Colonic mucosa (tissue), 4 donors: Measurements from ENCODE around the gene PATJ. TPM values are rescaled to one million over a fixed set of nuclear protein-coding genes. Genes with fewer than 3 reads are reported as not detected.

Source experiments
- DNase-seq: peaks from one replicate; pipeline ENCODE4 v3.0.0-alpha.2; 2020
- H3K27ac ChIP-seq: fragments of 200-600 bp; one replicate; pipeline ENCODE4 v1.8.0; 2021
- H3K27me3 ChIP-seq: fragments of 200-600 bp; one replicate; pipeline ENCODE4 v1.8.0; 2021
- H3K36me3 ChIP-seq: fragments of 200-600 bp; one replicate; pipeline ENCODE4 v1.8.0; 2021
- H3K4me1 ChIP-seq: fragments of 200-600 bp; one replicate; pipeline ENCODE4 v1.8.0; 2021; ENCODE audit warnings: mild to moderate bottlenecking
- H3K4me3 ChIP-seq: fragments of 200-600 bp; one replicate; pipeline ENCODE4 v1.8.0; 2021
- H3K9ac ChIP-seq, 2 donors: one replicate each; pipeline ENCODE4 v1.7.0; 2013; ENCODE audit warnings: control low read depth in 2 of 2, low read depth in 2 of 2, low read length in 2 of 2
- H3K9me3 ChIP-seq: fragments of 200-600 bp; one replicate; pipeline ENCODE4 v1.8.0; 2021
- intact Hi-C: fragments of 100-400 bp; cut with DNase I; formaldehyde crosslinking; loops from one replicate; pipeline ENCODE4 v1.14.1; 2022
- microRNA-seq: library from miRNA; unstranded; fragments of <30 nt; microRNA quantifications from one replicate; pipeline ENCODE4, GENCODE V29; 2019
- total RNA-seq, 2 donors: library from RNA; stranded (reverse); fragmentation: NEBNext Ultra II Directional in 1 of 2; extraction: Animal tissue kit (Norgen Biotek cat#: 25700) in 1 of 2; gene quantifications; one replicate each; pipeline ENCODE4 v1.2.1, GENCODE V29; 2021
- TF ChIP-seq, protein P1 (sequence below): fragments of 200-600 bp; IDR thresholded peaks from one replicate; pipeline ENCODE4 v1.8.0; 2022; ENCODE audit warnings: antibody characterized with exemption, mild to moderate bottlenecking
- donor health status: healthy.
- donor health status: DM: no; HTN: no; CAD: no.
- donor health status: DM: no; HTN: no; CAD: no.

PATJ gene
- total RNA-seq, 2 donors from 2014 or later: 65.6 to 69.0 TPM

DNA sequence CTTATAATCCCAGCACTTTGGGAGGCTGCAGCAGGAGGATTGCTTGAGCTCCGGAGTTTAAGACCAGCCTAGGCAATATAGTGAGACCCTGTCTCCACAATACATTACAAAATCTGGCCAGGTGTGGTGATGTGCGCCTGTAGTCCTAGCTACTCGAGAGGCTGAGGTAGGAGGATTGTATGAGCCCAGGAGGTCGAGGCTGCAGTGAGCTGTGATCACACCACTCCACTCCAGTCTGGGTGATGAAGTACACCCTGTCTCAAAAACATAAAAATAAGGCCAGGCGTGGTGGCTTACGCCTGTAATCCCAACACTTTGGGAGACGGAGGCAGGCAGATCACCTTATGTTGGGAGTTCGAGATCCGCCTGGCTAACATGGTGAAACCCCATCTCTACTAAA is 480.0 kb downstream of the PATJ start:
- no peak for DNase-seq
- H3K4me1 ChIP-seq: no peaks in the 10 kb centered on the region
- TF ChIP-seq, protein P1, sequence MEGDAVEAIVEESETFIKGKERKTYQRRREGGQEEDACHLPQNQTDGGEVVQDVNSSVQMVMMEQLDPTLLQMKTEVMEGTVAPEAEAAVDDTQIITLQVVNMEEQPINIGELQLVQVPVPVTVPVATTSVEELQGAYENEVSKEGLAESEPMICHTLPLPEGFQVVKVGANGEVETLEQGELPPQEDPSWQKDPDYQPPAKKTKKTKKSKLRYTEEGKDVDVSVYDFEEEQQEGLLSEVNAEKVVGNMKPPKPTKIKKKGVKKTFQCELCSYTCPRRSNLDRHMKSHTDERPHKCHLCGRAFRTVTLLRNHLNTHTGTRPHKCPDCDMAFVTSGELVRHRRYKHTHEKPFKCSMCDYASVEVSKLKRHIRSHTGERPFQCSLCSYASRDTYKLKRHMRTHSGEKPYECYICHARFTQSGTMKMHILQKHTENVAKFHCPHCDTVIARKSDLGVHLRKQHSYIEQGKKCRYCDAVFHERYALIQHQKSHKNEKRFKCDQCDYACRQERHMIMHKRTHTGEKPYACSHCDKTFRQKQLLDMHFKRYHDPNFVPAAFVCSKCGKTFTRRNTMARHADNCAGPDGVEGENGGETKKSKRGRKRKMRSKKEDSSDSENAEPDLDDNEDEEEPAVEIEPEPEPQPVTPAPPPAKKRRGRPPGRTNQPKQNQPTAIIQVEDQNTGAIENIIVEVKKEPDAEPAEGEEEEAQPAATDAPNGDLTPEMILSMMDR: no peak
- H3K27me3 ChIP-seq: no peaks in the 10 kb centered on the region
- no peaks in the 10 kb centered on the region for H3K36me3 ChIP-seq
- intact Hi-C loops: no loop called here
- no peak overlapping the region for H3K9ac ChIP-seq
- no peaks in the 10 kb centered on the region for H3K9me3 ChIP-seq
- no peak overlapping the region for H3K27ac ChIP-seq
- H3K4me3 ChIP-seq: no peak overlapping the region

DNA sequence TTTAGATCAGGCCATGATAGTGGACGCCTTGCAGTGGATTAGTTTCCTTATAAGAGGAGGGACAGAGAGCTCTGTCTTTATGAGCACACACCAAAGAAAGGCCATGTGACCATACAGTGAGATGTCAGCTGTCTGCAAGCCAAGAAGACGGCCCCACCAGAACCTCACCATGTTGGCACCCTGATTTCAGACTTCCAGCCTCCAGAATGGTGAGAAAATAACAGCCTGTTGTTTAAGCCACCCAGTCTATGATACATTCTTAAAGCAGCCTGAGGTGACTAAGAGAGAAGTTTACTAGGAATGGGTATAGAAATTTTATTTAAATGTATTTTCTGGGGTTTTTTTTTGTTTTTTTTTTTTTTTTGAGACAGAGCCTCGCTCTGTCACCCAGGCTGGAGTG is 481.9 kb downstream of the PATJ start:
- no peaks in the 10 kb centered on the region for H3K36me3 ChIP-seq
- H3K9ac ChIP-seq: no peak overlapping the region
- TF ChIP-seq, protein P1: no peak
- H3K27ac ChIP-seq: no peak overlapping the region
- H3K4me3 ChIP-seq: no peak overlapping the region
- no peaks in the 10 kb centered on the region for H3K27me3 ChIP-seq
- intact Hi-C loops: no loop called here
- no peaks in the 10 kb centered on the region for H3K4me1 ChIP-seq
- no peak for DNase-seq
- H3K9me3 ChIP-seq: no peaks in the 10 kb centered on the region

DNA sequence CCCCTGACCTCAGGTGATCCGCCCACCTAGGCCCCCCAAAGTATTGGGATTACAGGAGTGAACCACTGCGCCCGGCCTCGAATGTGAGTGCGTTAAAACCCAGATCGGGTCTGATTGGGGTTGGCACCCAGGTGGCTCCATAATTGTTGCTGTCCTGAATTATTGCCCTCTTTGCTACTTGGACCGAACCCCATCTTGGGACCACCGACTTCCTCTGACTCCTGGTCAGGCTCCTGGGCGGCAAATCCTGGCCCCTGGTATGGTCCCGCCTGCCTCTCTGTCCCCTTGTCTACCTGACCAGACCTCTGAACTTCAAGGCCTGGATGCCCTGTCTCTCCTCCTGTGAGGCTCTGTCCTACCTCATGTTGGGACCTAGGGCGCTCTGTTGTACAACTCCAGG is 485.2 kb downstream of the PATJ start:
- Histone ChIP-seq H3K9ac (no peak overlapping the region), H3K36me3 (no peaks in the 10 kb centered on the region), H3K4me1 (no peaks in the 10 kb centered on the region), H3K4me3 (no peak overlapping the region), H3K9me3 (no peaks in the 10 kb centered on the region), H3K27ac (no peak overlapping the region), H3K27me3 (no peaks in the 10 kb centered on the region)
- DNase-seq: no peak
- TF ChIP-seq, protein P1: no peak
- intact Hi-C loops: no loop called here

Small RNAs within 50 kb of the gene (microRNA-seq; reads per million reads assigned to microRNA genes)
- gene MIR3116-1 (not detected), gene MIR3116-2 (not detected)

Other genes starting within 250 kb of the PATJ start
- 10 to 100 TPM; 31.2 to 47.4 TPM for gene TM2D1, start 17.3 kb upstream of the PATJ start, total RNA-seq